H9 (cell line): ENCODE measurements around the gene CTIF. TPM values are rescaled to one million over a fixed set of nuclear protein-coding genes. Genes with fewer than 3 reads are reported as not detected.

Source experiments
- DNase-seq: peaks from one replicate; pipeline ENCODE4 v3.0.0-alpha.2; 2017
- H2AFZ ChIP-seq: one replicate; pipeline ENCODE4 v1.6.1; 2013; ENCODE audit warnings: mild to moderate bottlenecking, low read length, control low read depth, moderate library complexity
- H2AK5ac ChIP-seq: 2 replicates; pipeline ENCODE4 v1.6.1; 2013; ENCODE audit warnings: low read length, control low read depth, mixed read lengths; ENCODE audit not compliant: insufficient read length
- H2BK120ac ChIP-seq: one replicate; pipeline ENCODE4 v1.6.1; 2013; ENCODE audit warnings: low read depth, mild to moderate bottlenecking, low read length, control low read depth, inconsistent platforms; ENCODE audit not compliant: poor library complexity, severe bottlenecking
- H2BK12ac ChIP-seq: 2 replicates; pipeline ENCODE4 v1.6.1; 2013; ENCODE audit warnings: low read length, control low read depth, mixed read lengths, low read depth; ENCODE audit not compliant: insufficient read length
- H2BK15ac ChIP-seq: 2 replicates; pipeline ENCODE4 v1.6.1; 2013; ENCODE audit warnings: low read depth, low read length, control low read depth
- H2BK20ac ChIP-seq: one replicate; pipeline ENCODE4 v1.6.1; 2013; ENCODE audit warnings: low read depth, mild to moderate bottlenecking, low read length, control low read depth, inconsistent platforms; ENCODE audit not compliant: poor library complexity, severe bottlenecking
- H2BK5ac ChIP-seq: 2 replicates; pipeline ENCODE4 v1.6.1; 2013; ENCODE audit warnings: low read length, control low read depth, mixed read lengths; ENCODE audit not compliant: insufficient read length
- H3K14ac ChIP-seq: 2 replicates; pipeline ENCODE4 v1.6.1; 2013; ENCODE audit warnings: low read length, control low read depth; ENCODE audit not compliant: insufficient read depth
- H3K18ac ChIP-seq: 2 replicates; pipeline ENCODE4 v1.6.1; 2013; ENCODE audit warnings: low read depth, mild to moderate bottlenecking, mixed read lengths, low read length, control low read depth; ENCODE audit not compliant: insufficient read length
- H3K23ac ChIP-seq: 2 replicates; pipeline ENCODE4 v1.6.1; 2013; ENCODE audit warnings: low read length, control low read depth, mixed read lengths, low read depth; ENCODE audit not compliant: insufficient read length
- H3K23me2 ChIP-seq: 2 replicates; pipeline ENCODE4 v1.6.1; 2013; ENCODE audit warnings: low read depth, mild to moderate bottlenecking, mixed read lengths, low read length, control low read depth; ENCODE audit not compliant: insufficient read length, poor library complexity, severe bottlenecking
- H3K27ac ChIP-seq: 2 replicates; pipeline ENCODE4 v1.5.1; 2013; ENCODE audit warnings: low read length, control low read depth, mixed read lengths, low read depth; ENCODE audit not compliant: insufficient read length
- H3K27me3 ChIP-seq: 2 replicates; pipeline ENCODE4 v1.6.1; 2013; ENCODE audit warnings: low read length, control low read depth, inconsistent platforms; ENCODE audit not compliant: insufficient read depth
- H3K4ac ChIP-seq: 2 replicates; pipeline ENCODE4 v1.6.1; 2013; ENCODE audit warnings: low read depth, mild to moderate bottlenecking, control low read depth, inconsistent platforms, low read length, moderate library complexity
- H3K4me1 ChIP-seq: 2 replicates; pipeline ENCODE4 v1.6.1; 2013; ENCODE audit warnings: low read length, control low read depth, inconsistent platforms; ENCODE audit not compliant: insufficient read depth
- H3K4me2 ChIP-seq: 2 replicates; pipeline ENCODE4 v1.6.1; 2013; ENCODE audit warnings: low read length, control low read depth, mixed read lengths; ENCODE audit not compliant: insufficient read length, insufficient read depth
- H3K56ac ChIP-seq: 2 replicates; pipeline ENCODE4 v1.6.1; 2013; ENCODE audit warnings: low read depth, mild to moderate bottlenecking, mixed read lengths, low read length, control low read depth; ENCODE audit not compliant: insufficient read length
- H3K79me1 ChIP-seq: 2 replicates; pipeline ENCODE4 v1.6.1; 2013; ENCODE audit warnings: low read depth, mild to moderate bottlenecking, moderate library complexity, low read length, control low read depth, inconsistent platforms; ENCODE audit not compliant: insufficient read depth, poor library complexity, severe bottlenecking
- H3K79me2 ChIP-seq: 2 replicates; pipeline ENCODE4 v1.6.1; 2013; ENCODE audit warnings: low read length, control low read depth, inconsistent platforms; ENCODE audit not compliant: insufficient read depth
- H3K9ac ChIP-seq: 2 replicates; pipeline ENCODE4 v1.6.1; 2013; ENCODE audit warnings: low read length, control low read depth, mixed read lengths; ENCODE audit not compliant: insufficient read length; ENCODE audit errors: extremely low read depth
- H3K9me3 ChIP-seq: one replicate; pipeline ENCODE4 v1.6.1; 2013; ENCODE audit warnings: low read depth, low read length, inconsistent platforms; ENCODE audit not compliant: control insufficient read depth
- H3T11ph ChIP-seq: one replicate; pipeline ENCODE4 v1.6.1; 2013; ENCODE audit warnings: mild to moderate bottlenecking, low read length, control low read depth, inconsistent platforms
- H4K20me1 ChIP-seq: one replicate; pipeline ENCODE4 v1.6.1; 2013; ENCODE audit not compliant: control insufficient read depth, insufficient read length, insufficient read depth
- H4K5ac ChIP-seq: 2 replicates; pipeline ENCODE4 v1.6.1; 2013; ENCODE audit warnings: low read depth, mild to moderate bottlenecking, mixed read lengths, low read length, control low read depth; ENCODE audit not compliant: insufficient read length
- H4K8ac ChIP-seq: replicated peaks from 2 replicates; pipeline ENCODE4 v1.6.1; 2013; ENCODE audit warnings: low read length, control low read depth, mixed read lengths, low read depth; ENCODE audit not compliant: insufficient read length
- H4K91ac ChIP-seq: 2 replicates; pipeline ENCODE4 v1.6.1; 2013; ENCODE audit warnings: low read depth, mild to moderate bottlenecking, moderate library complexity, mixed read lengths, low read length, control low read depth; ENCODE audit not compliant: insufficient read length
- H3K27ac Mint-ChIP-seq, 3 experiments: 2 replicates in 2 of 3; 3 replicates in 1 of 3; pipeline ENCODE4 v1.8.0; 2020 to 2021; ENCODE audit warnings: mixed read lengths in 3 of 3, mild to moderate bottlenecking in 1 of 3, moderate library complexity in 1 of 3
- H3K27me3 Mint-ChIP-seq: 2 replicates; pipeline ENCODE4 v1.8.0; 2021; ENCODE audit warnings: low read depth, mild to moderate bottlenecking, moderate library complexity, mixed read lengths
- H3K36me3 Mint-ChIP-seq, 3 experiments: 2 replicates in 2 of 3; 3 replicates in 1 of 3; pipeline ENCODE4 v1.8.0; 2020 to 2021; ENCODE audit warnings: low read depth in 3 of 3, mixed read lengths in 3 of 3; ENCODE audit not compliant: insufficient read depth in 1 of 3
- H3K4me1 Mint-ChIP-seq, 2 experiments: 2 replicates each; pipeline ENCODE4 v1.8.0; 2020; ENCODE audit warnings: mixed read lengths in 2 of 2
- H3K4me3 Mint-ChIP-seq, 2 experiments: 2 replicates in 1 of 2; 3 replicates in 1 of 2; pipeline ENCODE4 v1.8.0; 2020 to 2021; ENCODE audit warnings: mild to moderate bottlenecking in 2 of 2, mixed read lengths in 2 of 2, moderate library complexity in 1 of 2
- H3K9me3 Mint-ChIP-seq, 2 experiments: 2 replicates in 1 of 2; 3 replicates in 1 of 2; pipeline ENCODE4 v1.8.0; 2020; ENCODE audit warnings: mild to moderate bottlenecking in 2 of 2, mixed read lengths in 2 of 2, moderate library complexity in 1 of 2
- WGBS: extraction: QIAGEN DNeasy Blood & Tissue Kit; methylation state at CpG from one replicate; pipeline ENCODE4 v1.1.7; 2013; ENCODE audit warnings: missing lambda C conversion rate, low lambda C conversion rate, mixed read lengths; ENCODE audit not compliant: insufficient read length; ENCODE audit errors: extremely low coverage; 5-methylcytosine and 5-hydroxymethylcytosine counted together
- total RNA-seq: library from RNA; stranded (reverse); gene quantifications from 2 replicates; pipeline ENCODE4 v1.2.1, GENCODE V29; 2021
- TF ChIP-seq, protein P1 (sequence below): fragments of 200-600 bp; sonication (generic); conservative IDR thresholded peaks from 3 replicates; pipeline ENCODE4 v1.8.0; 2021; ENCODE audit warnings: antibody characterized with exemption, mild to moderate bottlenecking

The CTIF gene
- total RNA-seq, 1 experiment from 2014 or later: 15.8 TPM

DNA sequence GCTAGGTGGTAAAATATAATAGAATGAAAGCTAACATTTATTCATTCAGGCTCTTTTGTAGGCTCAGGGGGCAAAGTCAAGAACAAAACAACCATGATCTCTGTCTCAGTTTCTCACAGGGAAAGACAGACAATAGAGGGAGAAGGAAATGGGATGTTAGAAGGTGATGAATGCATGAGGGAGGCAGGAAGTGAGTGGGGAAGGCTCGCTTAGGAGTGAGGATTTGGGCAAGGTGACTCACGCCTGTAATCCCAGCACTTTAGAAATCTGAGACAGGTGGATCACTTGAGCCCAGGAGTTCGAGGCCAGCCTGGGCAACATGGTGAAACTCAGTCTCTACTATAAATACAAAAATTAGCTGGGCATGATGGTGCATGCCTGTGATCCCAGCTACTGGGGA is 88.4 kb downstream of the CTIF start:
- Histone ChIP-seq H4K91ac (no peak overlapping the region), H2BK120ac (no peak overlapping the region), H3K4ac (no peak overlapping the region), H3K56ac (no peak overlapping the region), H2BK15ac (no peak overlapping the region), H3K23me2 (no peaks in the 10 kb centered on the region), H2BK12ac (no peak overlapping the region), H3K9ac (no peak overlapping the region), H2BK5ac (no peak overlapping the region), H2BK20ac (no peak overlapping the region), H3K9me3 (no peaks in the 10 kb centered on the region), H3K14ac (no peak overlapping the region), H3T11ph (no peak overlapping the region), H4K5ac (no peak overlapping the region), H4K20me1 (no peaks in the 10 kb centered on the region), H3K79me1 (no peaks in the 10 kb centered on the region), H3K4me2 (no peak overlapping the region), H4K8ac (no peak overlapping the region), H3K27ac (no peak overlapping the region), H3K27me3 (no peaks in the 10 kb centered on the region), H2AFZ (no peak overlapping the region), H3K4me1 (peaks cover 6% of the 10 kb centered on the region), H2AK5ac (no peak overlapping the region), H3K79me2 (no peaks in the 10 kb centered on the region), H3K23ac (no peak overlapping the region), H3K18ac (no peak overlapping the region)
- no peak overlapping the region for H3K4me3 Mint-ChIP-seq
- no peak for DNase-seq
- H3K9me3 Mint-ChIP-seq: no peaks in the 10 kb centered on the region
- no CpG with 5 or more reads among the region's 3 CpGs for WGBS
- no peak overlapping the region; a peak in 1 of 7 replicates for H3K27ac Mint-ChIP-seq
- H3K27me3 Mint-ChIP-seq: no peaks in the 10 kb centered on the region
- H3K4me1 Mint-ChIP-seq: peaks cover 29 to 32% of the 10 kb centered on the region in 2 experiments
- TF ChIP-seq, protein P1, sequence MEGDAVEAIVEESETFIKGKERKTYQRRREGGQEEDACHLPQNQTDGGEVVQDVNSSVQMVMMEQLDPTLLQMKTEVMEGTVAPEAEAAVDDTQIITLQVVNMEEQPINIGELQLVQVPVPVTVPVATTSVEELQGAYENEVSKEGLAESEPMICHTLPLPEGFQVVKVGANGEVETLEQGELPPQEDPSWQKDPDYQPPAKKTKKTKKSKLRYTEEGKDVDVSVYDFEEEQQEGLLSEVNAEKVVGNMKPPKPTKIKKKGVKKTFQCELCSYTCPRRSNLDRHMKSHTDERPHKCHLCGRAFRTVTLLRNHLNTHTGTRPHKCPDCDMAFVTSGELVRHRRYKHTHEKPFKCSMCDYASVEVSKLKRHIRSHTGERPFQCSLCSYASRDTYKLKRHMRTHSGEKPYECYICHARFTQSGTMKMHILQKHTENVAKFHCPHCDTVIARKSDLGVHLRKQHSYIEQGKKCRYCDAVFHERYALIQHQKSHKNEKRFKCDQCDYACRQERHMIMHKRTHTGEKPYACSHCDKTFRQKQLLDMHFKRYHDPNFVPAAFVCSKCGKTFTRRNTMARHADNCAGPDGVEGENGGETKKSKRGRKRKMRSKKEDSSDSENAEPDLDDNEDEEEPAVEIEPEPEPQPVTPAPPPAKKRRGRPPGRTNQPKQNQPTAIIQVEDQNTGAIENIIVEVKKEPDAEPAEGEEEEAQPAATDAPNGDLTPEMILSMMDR: no peak
- H3K36me3 Mint-ChIP-seq: peaks cover under 1 to 4% (median 4%) of the 10 kb centered on the region in 3 experiments; a peak in 3 of 7 replicates
